Measurements from ENCODE around the gene PUS10.
A peak's percentile ranks its signal among the peaks of the same experiment; 100 is the strongest.

The PUS10 gene

DNA sequence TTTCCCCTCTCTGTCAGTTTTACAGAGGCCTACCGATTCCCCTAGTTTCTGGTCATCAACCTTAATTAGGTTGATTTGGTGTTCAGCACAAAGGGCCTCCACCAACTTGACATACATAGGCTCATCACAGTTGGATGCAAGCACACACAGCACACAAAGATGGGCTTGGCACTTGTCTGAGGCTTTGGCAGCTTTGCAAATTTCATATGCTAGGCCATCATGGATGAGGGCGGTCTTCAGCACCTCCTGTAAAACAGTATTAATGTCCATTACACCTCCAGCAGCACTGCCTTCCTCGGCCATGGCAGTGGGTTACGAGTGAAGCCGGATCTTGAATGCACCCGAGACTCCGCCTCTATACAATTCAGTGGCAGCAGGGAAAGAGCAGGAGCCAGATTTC, 79.8 kb downstream of the PUS10 start:
- TF ChIP-seq POLR2AphosphoS5 (IDR thresholded peaks at IDR 0.05; ENCODE audit: low read depth) = no peak
- TF ChIP-seq, protein P1, sequence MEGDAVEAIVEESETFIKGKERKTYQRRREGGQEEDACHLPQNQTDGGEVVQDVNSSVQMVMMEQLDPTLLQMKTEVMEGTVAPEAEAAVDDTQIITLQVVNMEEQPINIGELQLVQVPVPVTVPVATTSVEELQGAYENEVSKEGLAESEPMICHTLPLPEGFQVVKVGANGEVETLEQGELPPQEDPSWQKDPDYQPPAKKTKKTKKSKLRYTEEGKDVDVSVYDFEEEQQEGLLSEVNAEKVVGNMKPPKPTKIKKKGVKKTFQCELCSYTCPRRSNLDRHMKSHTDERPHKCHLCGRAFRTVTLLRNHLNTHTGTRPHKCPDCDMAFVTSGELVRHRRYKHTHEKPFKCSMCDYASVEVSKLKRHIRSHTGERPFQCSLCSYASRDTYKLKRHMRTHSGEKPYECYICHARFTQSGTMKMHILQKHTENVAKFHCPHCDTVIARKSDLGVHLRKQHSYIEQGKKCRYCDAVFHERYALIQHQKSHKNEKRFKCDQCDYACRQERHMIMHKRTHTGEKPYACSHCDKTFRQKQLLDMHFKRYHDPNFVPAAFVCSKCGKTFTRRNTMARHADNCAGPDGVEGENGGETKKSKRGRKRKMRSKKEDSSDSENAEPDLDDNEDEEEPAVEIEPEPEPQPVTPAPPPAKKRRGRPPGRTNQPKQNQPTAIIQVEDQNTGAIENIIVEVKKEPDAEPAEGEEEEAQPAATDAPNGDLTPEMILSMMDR (IDR thresholded peaks at IDR 0.05; ENCODE audit: insufficient read depth, low read length) = no peak
- no peak for TF ChIP-seq GABPA (IDR thresholded peaks at IDR 0.05; ENCODE audit: low read depth)
- no peak for TF ChIP-seq SPI1 (IDR thresholded peaks at IDR 0.05; ENCODE audit: borderline replicate concordance, low read depth)
- TF ChIP-seq, protein P2, sequence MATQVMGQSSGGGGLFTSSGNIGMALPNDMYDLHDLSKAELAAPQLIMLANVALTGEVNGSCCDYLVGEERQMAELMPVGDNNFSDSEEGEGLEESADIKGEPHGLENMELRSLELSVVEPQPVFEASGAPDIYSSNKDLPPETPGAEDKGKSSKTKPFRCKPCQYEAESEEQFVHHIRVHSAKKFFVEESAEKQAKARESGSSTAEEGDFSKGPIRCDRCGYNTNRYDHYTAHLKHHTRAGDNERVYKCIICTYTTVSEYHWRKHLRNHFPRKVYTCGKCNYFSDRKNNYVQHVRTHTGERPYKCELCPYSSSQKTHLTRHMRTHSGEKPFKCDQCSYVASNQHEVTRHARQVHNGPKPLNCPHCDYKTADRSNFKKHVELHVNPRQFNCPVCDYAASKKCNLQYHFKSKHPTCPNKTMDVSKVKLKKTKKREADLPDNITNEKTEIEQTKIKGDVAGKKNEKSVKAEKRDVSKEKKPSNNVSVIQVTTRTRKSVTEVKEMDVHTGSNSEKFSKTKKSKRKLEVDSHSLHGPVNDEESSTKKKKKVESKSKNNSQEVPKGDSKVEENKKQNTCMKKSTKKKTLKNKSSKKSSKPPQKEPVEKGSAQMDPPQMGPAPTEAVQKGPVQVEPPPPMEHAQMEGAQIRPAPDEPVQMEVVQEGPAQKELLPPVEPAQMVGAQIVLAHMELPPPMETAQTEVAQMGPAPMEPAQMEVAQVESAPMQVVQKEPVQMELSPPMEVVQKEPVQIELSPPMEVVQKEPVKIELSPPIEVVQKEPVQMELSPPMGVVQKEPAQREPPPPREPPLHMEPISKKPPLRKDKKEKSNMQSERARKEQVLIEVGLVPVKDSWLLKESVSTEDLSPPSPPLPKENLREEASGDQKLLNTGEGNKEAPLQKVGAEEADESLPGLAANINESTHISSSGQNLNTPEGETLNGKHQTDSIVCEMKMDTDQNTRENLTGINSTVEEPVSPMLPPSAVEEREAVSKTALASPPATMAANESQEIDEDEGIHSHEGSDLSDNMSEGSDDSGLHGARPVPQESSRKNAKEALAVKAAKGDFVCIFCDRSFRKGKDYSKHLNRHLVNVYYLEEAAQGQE (IDR thresholded peaks at IDR 0.05; ENCODE audit: insufficient replicate concordance, low read depth) = no peak
- no peak for DNase-seq (ENCODE audit: low read depth in 1 of 2, low spot score in 1 of 2)
- Histone ChIP-seq H3K4me3 (replicated peaks; ENCODE audit: insufficient read depth, low read length) (no peak overlapping the region), H3K27ac (replicated peaks) (no peak overlapping the region), H3K27me3 (ENCODE audit: insufficient read depth, poor library complexity, severe bottlenecking) (no peaks in the 10 kb centered on the region)

DNA sequence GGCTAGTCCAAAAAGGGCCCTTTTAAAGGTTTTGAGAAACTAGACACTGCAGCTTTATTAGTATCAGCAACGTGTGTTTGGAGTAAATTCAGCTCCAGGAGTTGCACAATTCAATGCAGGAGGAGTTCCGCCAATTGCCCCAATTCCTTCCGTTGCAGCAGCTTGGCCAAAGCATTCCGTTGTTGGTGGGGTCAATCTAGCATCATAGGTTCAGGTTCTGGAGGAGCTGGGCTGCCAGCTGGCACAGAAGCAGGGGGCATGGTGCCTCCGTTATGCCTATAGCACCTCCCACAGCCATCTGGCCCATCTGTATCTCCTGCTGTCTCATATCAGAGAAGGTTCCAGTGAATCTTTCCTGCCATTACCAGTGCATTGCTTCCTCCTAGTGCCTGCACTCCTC, 81.3 kb downstream of the PUS10 start:
- no peak overlapping the region for H3K27ac ChIP-seq (replicated peaks)
- DNase-seq (ENCODE audit: low read depth in 1 of 2, low spot score in 1 of 2) = peak in 1 of 2 experiments; percentile 20
- TF ChIP-seq, protein P1 (IDR thresholded peaks at IDR 0.05; ENCODE audit: insufficient read depth, low read length) = no peak
- TF ChIP-seq SPI1 (IDR thresholded peaks at IDR 0.05; ENCODE audit: borderline replicate concordance, low read depth) (no peak), POLR2AphosphoS5 (IDR thresholded peaks at IDR 0.05; ENCODE audit: low read depth) (no peak), GABPA (IDR thresholded peaks at IDR 0.05; ENCODE audit: low read depth) (no peak)
- TF ChIP-seq, protein P2 (IDR thresholded peaks at IDR 0.05; ENCODE audit: insufficient replicate concordance, low read depth) = no peak
- no peak overlapping the region for H3K4me3 ChIP-seq (replicated peaks; ENCODE audit: insufficient read depth, low read length)
- H3K27me3 ChIP-seq (ENCODE audit: insufficient read depth, poor library complexity, severe bottlenecking) = no peaks in the 10 kb centered on the region

DNA sequence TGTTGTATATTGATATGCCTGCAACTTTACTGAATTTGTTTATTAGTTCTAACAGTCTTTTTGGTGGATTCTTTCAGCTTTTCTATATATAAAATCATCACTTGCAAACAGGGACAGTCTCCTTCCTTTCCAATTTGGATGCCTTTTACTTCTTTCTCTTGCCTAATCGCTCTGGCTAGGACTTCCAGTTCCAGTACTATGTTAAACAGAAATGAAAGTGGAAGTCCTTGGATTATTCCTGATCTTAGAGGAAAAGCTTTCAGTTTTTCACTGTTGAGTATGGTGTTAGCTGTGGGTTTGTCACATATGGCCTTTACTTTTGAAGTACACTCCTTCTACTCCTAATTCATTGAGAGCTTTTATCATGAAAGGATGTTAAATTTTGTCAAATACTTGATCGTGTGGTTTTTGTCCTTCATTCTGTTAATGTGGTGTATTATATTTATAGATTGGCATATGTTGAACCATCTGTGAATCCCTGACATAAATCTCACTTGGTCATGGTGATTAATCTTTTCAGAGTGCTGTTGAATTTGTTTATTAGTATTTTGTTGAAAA, 83.8 kb downstream of the PUS10 start:
- no peak for DNase-seq (ENCODE audit: low read depth in 1 of 2, low spot score in 1 of 2)
- Histone ChIP-seq H3K4me3 (replicated peaks; ENCODE audit: insufficient read depth, low read length) (no peak overlapping the region), H3K27ac (replicated peaks) (no peak overlapping the region), H3K27me3 (ENCODE audit: insufficient read depth, poor library complexity, severe bottlenecking) (no peaks in the 10 kb centered on the region)
- TF ChIP-seq, protein P1 (IDR thresholded peaks at IDR 0.05; ENCODE audit: insufficient read depth, low read length) = no peak
- TF ChIP-seq, protein P2 (IDR thresholded peaks at IDR 0.05; ENCODE audit: insufficient replicate concordance, low read depth) = no peak
- TF ChIP-seq POLR2AphosphoS5 (IDR thresholded peaks at IDR 0.05; ENCODE audit: low read depth) = no peak
- TF ChIP-seq SPI1 (IDR thresholded peaks at IDR 0.05; ENCODE audit: borderline replicate concordance, low read depth) = no peak
- TF ChIP-seq GABPA (IDR thresholded peaks at IDR 0.05; ENCODE audit: low read depth) = no peak

Measured in HL-60 (cell line).